GM19395 (cell line): ENCODE results near the gene RAVER1.
"Not testable (repeated sequence)": the region's sequence is repeated elsewhere in the genome, so short reads cannot be mapped to it uniquely, and the experiment has no call there.

Source experiments
- ATAC-seq: cut with Tn5 transposase; IDR thresholded peaks from one replicate; pipeline ENCODE4 v1.9.1; 2021; ENCODE audit warnings: mild to moderate bottlenecking, moderate library complexity; ENCODE audit not compliant: unreplicated experiment

RAVER1 gene

GRCh38 chr19:10292206-10292788 lies 41.0 kb downstream of the RAVER1 start:
- peak; percentile 51 for ATAC-seq

GRCh38 chr19:10291554-10292205 lies 41.6 kb downstream of the RAVER1 start:
- ATAC-seq = no peak

- ATAC-seq = no peak
These were observed 42.3 kb downstream of the RAVER1 start for GRCh38 chr19:10290876-10291553.

- ATAC-seq = no peak
These were observed 42.9 kb downstream of the RAVER1 start for GRCh38 chr19:10290357-10290875.

GRCh38 chr19:10289836-10290356 lies 43.4 kb downstream of the RAVER1 start, which contains the start of gene ICAM5:
TSS of gene ICAM5 (plus strand) at chr19:10289952. CDS start at chr19:10290044, 92 bp downstream.
- ATAC-seq = no peak

- ATAC-seq = no peak
These were observed 44.0 kb downstream of the RAVER1 start for GRCh38 chr19:10289167-10289835.

- ATAC-seq = no peak
These were observed 44.6 kb downstream of the RAVER1 start for GRCh38 chr19:10288662-10289166.

GRCh38 chr19:10286803-10287737 lies 46.3 kb downstream of the RAVER1 start, which contains the start of gene ICAM4:
TSS of gene ICAM4 (plus strand) at chr19:10286955. CDS start at chr19:10287013, 58 bp downstream.
- no peak for ATAC-seq

GRCh38 chr19:10285393-10285792 lies 47.9 kb downstream of the RAVER1 start:
- ATAC-seq = no peak

GRCh38 chr19:10284960-10285278 lies 48.4 kb downstream of the RAVER1 start:
- no peak for ATAC-seq

- no peak for ATAC-seq
These were observed 49.0 kb downstream of the RAVER1 start for GRCh38 chr19:10284065-10284959.

GRCh38 chr19:10283301-10284064 lies 49.8 kb downstream of the RAVER1 start:
- no peak for ATAC-seq

- ATAC-seq = not testable (repeated sequence)
These were observed 51.3 kb downstream of the RAVER1 start for GRCh38 chr19:10282043-10282442.

GRCh38 chr19:10279737-10280442 lies 53.4 kb downstream of the RAVER1 start:
- ATAC-seq = no peak

GRCh38 chr19:10278935-10279334 lies 54.4 kb downstream of the RAVER1 start:
- no peak for ATAC-seq

- ATAC-seq = no peak
These were observed 55.3 kb downstream of the RAVER1 start for GRCh38 chr19:10277795-10278589.

- ATAC-seq = no peak
These were observed 58.7 kb downstream of the RAVER1 start for GRCh38 chr19:10274589-10274988.
